ENCODE measurements around the gene MAP1B. TPM values are rescaled to one million over a fixed set of nuclear protein-coding genes. Genes with fewer than 3 reads are reported as not detected.

The MAP1B gene
- polyA plus RNA-seq, 3 donors: 0.02 TPM; not detected in 2

- H2AFZ ChIP-seq (ENCODE audit: insufficient read depth, low read depth, low read length, poor library complexity, severe bottlenecking): no peak overlapping the region
- no peak overlapping the region for H3K27ac ChIP-seq (ENCODE audit: low read depth in 1 of 2, low read length in 2 of 2)
- no peak for DNase-seq
- peaks cover 14 to 25% of the 10 kb centered on the region in 2 donors for H3K4me1 ChIP-seq (ENCODE audit: control insufficient read depth in 1 of 2, insufficient read depth in 2 of 2, low read length in 2 of 2)
- Mint-ChIP-seq H3K27ac (no peak overlapping the region), H3K36me3 (peaks cover 36 to 51% of the 10 kb centered on the region in 2 donors), H3K4me1 (peaks cover 29% of the 10 kb centered on the region), H3K9me3 (no peaks in the 10 kb centered on the region), H3K27me3 (ENCODE audit: low read depth in 3 of 3) (peaks cover 0 to 2% (median 1%) of the 10 kb centered on the region in 3 donors), H3K4me3 (no peak overlapping the region)
- H4K20me1 ChIP-seq (ENCODE audit: insufficient read depth, low read length): no peaks in the 10 kb centered on the region
- no peaks in the 10 kb centered on the region for H3K79me2 ChIP-seq (ENCODE audit: insufficient read depth, low read length)
- no peaks in the 10 kb centered on the region for H3K9me3 ChIP-seq (replicated peaks in 1 of 2; ENCODE audit: control insufficient read depth in 1 of 2, insufficient read depth in 1 of 2, low read length in 2 of 2)
- H3K4me2 ChIP-seq (replicated peaks; ENCODE audit: extremely low read depth, low read length, poor library complexity, severe bottlenecking): no peak overlapping the region
- H3K4me3 ChIP-seq (replicated peaks in 1 of 3; ENCODE audit: low read depth in 2 of 3, low read length in 3 of 3): no peak overlapping the region
- intact Hi-C loops (cut with micrococcal nuclease): no loop called here
- peaks cover 11 to 25% of the 10 kb centered on the region in 2 donors for H3K36me3 ChIP-seq (replicated peaks in 1 of 2; ENCODE audit: control insufficient read depth in 1 of 2, insufficient read depth in 2 of 2, low read length in 2 of 2)
- TF ChIP-seq CTCF (IDR thresholded peaks at IDR 0.05): no peak
- WGBS (ENCODE audit: insufficient coverage): no CpG with 5 or more reads among the region's 1 CpG
- no peaks in the 10 kb centered on the region for H3K27me3 ChIP-seq (ENCODE audit: control insufficient read depth in 2 of 2, insufficient read depth in 2 of 2, low read length in 2 of 2)
- H3K9ac ChIP-seq (ENCODE audit: insufficient read depth, low read length, poor library complexity, severe bottlenecking): no peak overlapping the region
Observed at GRCh38 chr5:72235725-72236124, 128.4 kb downstream of the MAP1B start.

- no CpG with 5 or more reads among the region's 2 CpGs for WGBS (ENCODE audit: insufficient coverage)
- H3K4me2 ChIP-seq (replicated peaks; ENCODE audit: extremely low read depth, low read length, poor library complexity, severe bottlenecking): no peak overlapping the region
- no peaks in the 10 kb centered on the region for H4K20me1 ChIP-seq (ENCODE audit: insufficient read depth, low read length)
- no peak overlapping the region for H3K27ac Mint-ChIP-seq
- DNase-seq: no peak
- no peaks in the 10 kb centered on the region for H3K79me2 ChIP-seq (ENCODE audit: insufficient read depth, low read length)
- intact Hi-C loops (cut with micrococcal nuclease): no loop called here
- H3K4me1 Mint-ChIP-seq: peaks cover 18% of the 10 kb centered on the region
- H3K4me3 ChIP-seq (replicated peaks in 1 of 3; ENCODE audit: low read depth in 2 of 3, low read length in 3 of 3): no peak overlapping the region
- H3K36me3 Mint-ChIP-seq: peaks cover 38 to 40% of the 10 kb centered on the region in 2 donors
- H3K4me3 Mint-ChIP-seq: no peak overlapping the region
- H3K9me3 ChIP-seq (replicated peaks in 1 of 2; ENCODE audit: control insufficient read depth in 1 of 2, insufficient read depth in 1 of 2, low read length in 2 of 2): no peaks in the 10 kb centered on the region
- H3K36me3 ChIP-seq (replicated peaks in 1 of 2; ENCODE audit: control insufficient read depth in 1 of 2, insufficient read depth in 2 of 2, low read length in 2 of 2): peaks cover 9 to 25% of the 10 kb centered on the region in 2 donors
- no peak overlapping the region for H2AFZ ChIP-seq (ENCODE audit: insufficient read depth, low read depth, low read length, poor library complexity, severe bottlenecking)
- H3K9me3 Mint-ChIP-seq: no peaks in the 10 kb centered on the region
- no peak overlapping the region for H3K9ac ChIP-seq (ENCODE audit: insufficient read depth, low read length, poor library complexity, severe bottlenecking)
- TF ChIP-seq CTCF (IDR thresholded peaks at IDR 0.05): no peak
- H3K27me3 Mint-ChIP-seq (ENCODE audit: low read depth in 3 of 3): no peaks in the 10 kb centered on the region
- peaks cover 10 to 20% of the 10 kb centered on the region in 2 donors for H3K4me1 ChIP-seq (ENCODE audit: control insufficient read depth in 1 of 2, insufficient read depth in 2 of 2, low read length in 2 of 2)
- H3K27ac ChIP-seq (ENCODE audit: low read depth in 1 of 2, low read length in 2 of 2): no peak overlapping the region
- no peaks in the 10 kb centered on the region for H3K27me3 ChIP-seq (ENCODE audit: control insufficient read depth in 2 of 2, insufficient read depth in 2 of 2, low read length in 2 of 2)
Observed at GRCh38 chr5:72237415-72237814, 130.1 kb downstream of the MAP1B start.
